BLaER1 treated with 17β-estradiol and CSF1 and Interleukin-3, amounts not matched to agents 10 nM and 100 nM (cell line): ENCODE data around the gene MRPL33.
"Not testable (repeated sequence)": the region's sequence is repeated elsewhere in the genome, so short reads cannot be mapped to it uniquely, and the experiment has no call there.

Experiments used
- H3K27ac ChIP-seq, 11 experiments: shearing (Covaris generic); formaldehyde crosslinking; 2 replicates each; pipeline ENCODE4 v1.8.1; 2022
- H3K27me3 ChIP-seq, 11 experiments: shearing (Covaris generic); formaldehyde crosslinking; 2 replicates each; pipeline ENCODE4 v1.8.1; 2022
- H3K36me3 ChIP-seq, 11 experiments: shearing (Covaris generic); formaldehyde crosslinking; 2 replicates each; pipeline ENCODE4 v1.8.1; 2022
- H3K4me1 ChIP-seq, 10 experiments: shearing (Covaris generic); formaldehyde crosslinking; 2 replicates each; pipeline ENCODE4 v1.8.1; 2022
- H3K4me2 ChIP-seq, 11 experiments: shearing (Covaris generic); formaldehyde crosslinking; 2 replicates each; pipeline ENCODE4 v1.8.1; 2022
- H3K4me3 ChIP-seq, 10 experiments: shearing (Covaris generic); formaldehyde crosslinking; 2 replicates each; pipeline ENCODE4 v1.8.1; 2022
- H3K9ac ChIP-seq, 11 experiments: shearing (Covaris generic); formaldehyde crosslinking; 2 replicates each; pipeline ENCODE4 v1.8.1; 2022
- H3K9me3 ChIP-seq, 11 experiments: shearing (Covaris generic); formaldehyde crosslinking; replicated peaks in 1 of 11; 2 replicates each; pipeline ENCODE4 v1.8.1; 2022
- H4K20me1 ChIP-seq, 11 experiments: shearing (Covaris generic); formaldehyde crosslinking; 2 replicates each; pipeline ENCODE4 v1.8.1; 2022
- Cebpa-rat ChIP-seq, 11 experiments: shearing (Covaris generic); IDR thresholded peaks; 2 replicates each; pipeline ENCODE4 v1.8.1; 2022

Gene MRPL33

GRCh38 chr2:27737676-27738348 is 33.7 kb upstream of the MRPL33 start:
- Histone ChIP-seq H3K4me2 (peak overlapping the region; percentile 15 to 59 (median 32); a peak in 19 of 22 replicates), H3K36me3 (no peaks in the 10 kb centered on the region), H3K4me1 (peaks cover 7 to 25% (median 23%) of the 10 kb centered on the region in 10 experiments; a peak in 18 of 20 replicates), H3K27ac (no peak overlapping the region), H3K9ac (no peak overlapping the region), H3K9me3 (peaks cover 0 to 27% (median 4%) of the 10 kb centered on the region in 11 experiments; a peak in 12 of 22 replicates), H3K27me3 (no peaks in the 10 kb centered on the region), H4K20me1 (no peaks in the 10 kb centered on the region), H3K4me3 (no peak overlapping the region)
- TF ChIP-seq Cebpa-rat (IDR thresholded peaks at IDR 0.05), result no peak

- Histone ChIP-seq H4K20me1 (no peaks in the 10 kb centered on the region), H3K27me3 (no peaks in the 10 kb centered on the region), H3K4me1 (peaks cover 7 to 25% (median 23%) of the 10 kb centered on the region in 10 experiments; a peak in 18 of 20 replicates), H3K9ac (no peak overlapping the region), H3K4me3 (no peak overlapping the region), H3K9me3 (peaks cover 0 to 20% (median 4%) of the 10 kb centered on the region in 11 experiments; a peak in 12 of 22 replicates), H3K4me2 (peak overlapping the region in 4 of 11 experiments; percentile 15 to 59 (median 35); a peak in 5 of 22 replicates), H3K27ac (no peak overlapping the region), H3K36me3 (no peaks in the 10 kb centered on the region)
- TF ChIP-seq Cebpa-rat (IDR thresholded peaks at IDR 0.05), result no peak
Observed at GRCh38 chr2:27738349-27739057, 33.0 kb upstream of the MRPL33 start.

GRCh38 chr2:27739058-27739373 is 32.5 kb upstream of the MRPL33 start:
- Histone ChIP-seq H3K9ac (no peak overlapping the region), H3K4me3 (no peak overlapping the region), H3K4me2 (no peak overlapping the region), H3K27ac (no peak overlapping the region), H3K9me3 (peaks cover 0 to 15% (median 4%) of the 10 kb centered on the region in 11 experiments; a peak in 9 of 22 replicates), H3K27me3 (no peaks in the 10 kb centered on the region), H3K36me3 (no peaks in the 10 kb centered on the region), H4K20me1 (no peaks in the 10 kb centered on the region), H3K4me1 (peaks cover 7 to 25% (median 23%) of the 10 kb centered on the region in 10 experiments; a peak in 18 of 20 replicates)
- TF ChIP-seq Cebpa-rat (IDR thresholded peaks at IDR 0.05), result no peak

- no peaks in the 10 kb centered on the region for H4K20me1 ChIP-seq
- no peak overlapping the region for H3K9ac ChIP-seq
- peak overlapping the region in 8 of 11 experiments; percentile 29 to 56 (median 48); a peak in 15 of 22 replicates for H3K4me2 ChIP-seq
- no peak overlapping the region for H3K4me3 ChIP-seq
- no peaks in the 10 kb centered on the region for H3K36me3 ChIP-seq
- no peak overlapping the region for H3K27ac ChIP-seq
- H3K9me3 ChIP-seq, result peaks cover 0 to 12% (median 0%) of the 10 kb centered on the region in 11 experiments; a peak in 4 of 22 replicates
- H3K27me3 ChIP-seq, result no peaks in the 10 kb centered on the region
- TF ChIP-seq Cebpa-rat (IDR thresholded peaks at IDR 0.05), result no peak
- H3K4me1 ChIP-seq, result peaks cover 7 to 25% (median 23%) of the 10 kb centered on the region in 10 experiments; a peak in 18 of 20 replicates
Observed at GRCh38 chr2:27741673-27742072, 29.8 kb upstream of the MRPL33 start.

GRCh38 chr2:27742571-27742970 is 28.9 kb upstream of the MRPL33 start:
- H3K4me2 ChIP-seq, result peak overlapping the region in 7 of 11 experiments; percentile 23 to 56 (median 47); a peak in 7 of 22 replicates
- H3K4me1 ChIP-seq, result peaks cover 6 to 24% (median 21%) of the 10 kb centered on the region in 10 experiments; a peak in 18 of 20 replicates

GRCh38 chr2:27745494-27745893 is 26.0 kb upstream of the MRPL33 start:
- Histone ChIP-seq H3K36me3 (peaks cover 0 to 10% (median 0%) of the 10 kb centered on the region in 11 experiments; a peak in 4 of 22 replicates), H3K4me1 (peaks cover 0 to 26% (median 20%) of the 10 kb centered on the region in 10 experiments; a peak in 16 of 20 replicates), H3K9me3 (peaks cover 23 to 33% (median 28%) of the 10 kb centered on the region in 11 experiments)
- not testable (repeated sequence) for H3K9ac ChIP-seq, H4K20me1 ChIP-seq, H3K27ac ChIP-seq, H3K4me3 ChIP-seq, H3K27me3 ChIP-seq, H3K4me2 ChIP-seq

More at GRCh38 chr2:27742571-27742970, 28.9 kb upstream of the MRPL33 start:
- H3K27me3 ChIP-seq, result no peaks in the 10 kb centered on the region
- H3K9ac ChIP-seq, result no peak overlapping the region
- TF ChIP-seq Cebpa-rat (IDR thresholded peaks at IDR 0.05), result no peak
- H3K27ac ChIP-seq, result no peak overlapping the region
- no peaks in the 10 kb centered on the region for H4K20me1 ChIP-seq
- H3K36me3 ChIP-seq, result no peaks in the 10 kb centered on the region
- no peak overlapping the region for H3K4me3 ChIP-seq
- peaks cover 0 to 12% (median under 1%) of the 10 kb centered on the region in 11 experiments; a peak in 7 of 22 replicates for H3K9me3 ChIP-seq

- Histone ChIP-seq H4K20me1 (no peaks in the 10 kb centered on the region), H3K9me3 (peaks cover 23 to 33% (median 28%) of the 10 kb centered on the region in 11 experiments), H3K9ac (no peak overlapping the region), H3K27ac (no peak overlapping the region), H3K4me3 (no peak overlapping the region), H3K4me1 (peaks cover 0 to 24% (median 19%) of the 10 kb centered on the region in 10 experiments; a peak in 16 of 20 replicates), H3K27me3 (no peaks in the 10 kb centered on the region), H3K4me2 (no peak overlapping the region), H3K36me3 (peaks cover 0 to 10% (median 0%) of the 10 kb centered on the region in 11 experiments; a peak in 4 of 22 replicates)
- no peak for TF ChIP-seq Cebpa-rat (IDR thresholded peaks at IDR 0.05)
Observed at GRCh38 chr2:27746325-27746724, 25.2 kb upstream of the MRPL33 start.

- H3K27ac ChIP-seq, result no peak overlapping the region
- peak overlapping the region in 7 of 11 experiments; percentile 29 to 60 (median 38); a peak in 12 of 22 replicates for H3K4me2 ChIP-seq
- peaks cover 0 to 11% (median 7%) of the 10 kb centered on the region in 10 experiments; a peak in 15 of 20 replicates for H3K4me1 ChIP-seq
- peaks cover 23 to 30% (median 27%) of the 10 kb centered on the region in 11 experiments for H3K9me3 ChIP-seq
- H3K36me3 ChIP-seq, result peaks cover 0 to 10% (median 0%) of the 10 kb centered on the region in 11 experiments; a peak in 4 of 22 replicates
- no peaks in the 10 kb centered on the region for H4K20me1 ChIP-seq
- no peak for TF ChIP-seq Cebpa-rat (IDR thresholded peaks at IDR 0.05)
- no peak overlapping the region for H3K4me3 ChIP-seq
- no peak overlapping the region for H3K9ac ChIP-seq
- no peaks in the 10 kb centered on the region for H3K27me3 ChIP-seq
Observed at GRCh38 chr2:27747827-27748352, 23.6 kb upstream of the MRPL33 start.

- not testable (repeated sequence) for H3K27ac ChIP-seq, H4K20me1 ChIP-seq, H3K9ac ChIP-seq, H3K4me2 ChIP-seq, H3K27me3 ChIP-seq
- Histone ChIP-seq H3K9me3 (peaks cover 23 to 30% (median 27%) of the 10 kb centered on the region in 11 experiments), H3K36me3 (peaks cover 0 to 10% (median 0%) of the 10 kb centered on the region in 11 experiments; a peak in 4 of 22 replicates), H3K4me3 (peak overlapping the region in 1 of 10 experiments; percentile 9; a peak in 1 of 20 replicates), H3K4me1 (peaks cover 0 to 16% (median 8%) of the 10 kb centered on the region in 10 experiments; a peak in 18 of 20 replicates)
Observed at GRCh38 chr2:27748803-27749554, 22.5 kb upstream of the MRPL33 start.
